ENCODE data around the gene ZSWIM6.
"Not testable (repeated sequence)": the region's sequence is repeated elsewhere in the genome, so short reads cannot be mapped to it uniquely, and the experiment has no call there.

ZSWIM6 gene

GRCh38 chr5:61363401-61364114 is 31.5 kb downstream of the ZSWIM6 start:
- DNase-seq = no peak

- DNase-seq = no peak
Observed at GRCh38 chr5:61366497-61367240, 34.6 kb downstream of the ZSWIM6 start.

- no peak for DNase-seq
Observed at GRCh38 chr5:61370506-61370905, 38.4 kb downstream of the ZSWIM6 start.

GRCh38 chr5:61371474-61371873 is 39.4 kb downstream of the ZSWIM6 start:
- no peak for DNase-seq

GRCh38 chr5:61379677-61380076 is 47.6 kb downstream of the ZSWIM6 start:
- no peak for DNase-seq

- DNase-seq = no peak
Observed at GRCh38 chr5:61381968-61382367, 49.9 kb downstream of the ZSWIM6 start.

- DNase-seq = no peak
Observed at GRCh38 chr5:61385627-61386026, 53.6 kb downstream of the ZSWIM6 start.

GRCh38 chr5:61386045-61386800 is 54.2 kb downstream of the ZSWIM6 start:
- no peak for DNase-seq

GRCh38 chr5:61389609-61390008 is 57.6 kb downstream of the ZSWIM6 start:
- DNase-seq = no peak

- DNase-seq = no peak
Observed at GRCh38 chr5:61394078-61394704, 62.1 kb downstream of the ZSWIM6 start.

GRCh38 chr5:61394793-61395192 is 62.7 kb downstream of the ZSWIM6 start:
- no peak for DNase-seq

- no peak for DNase-seq
Observed at GRCh38 chr5:61397238-61397637, 65.2 kb downstream of the ZSWIM6 start.

GRCh38 chr5:61397937-61398336 is 65.9 kb downstream of the ZSWIM6 start:
- DNase-seq = no peak

- DNase-seq = no peak
Observed at GRCh38 chr5:61398440-61398839, 66.4 kb downstream of the ZSWIM6 start.

GRCh38 chr5:61399679-61400078 is 67.6 kb downstream of the ZSWIM6 start:
- DNase-seq = no peak

GRCh38 chr5:61401726-61402125 is 69.7 kb downstream of the ZSWIM6 start:
- DNase-seq = no peak

- no peak for DNase-seq
Observed at GRCh38 chr5:61402244-61402823, 70.3 kb downstream of the ZSWIM6 start.

- no peak for DNase-seq
Observed at GRCh38 chr5:61402970-61403900, 71.2 kb downstream of the ZSWIM6 start.

GRCh38 chr5:61405511-61406295 is 73.6 kb downstream of the ZSWIM6 start:
- no peak for DNase-seq

- DNase-seq = not testable (repeated sequence)
Observed at GRCh38 chr5:61406497-61406896, 74.4 kb downstream of the ZSWIM6 start.
